ENCODE data around the gene PLA2G4A.

Gene PLA2G4A

DNA sequence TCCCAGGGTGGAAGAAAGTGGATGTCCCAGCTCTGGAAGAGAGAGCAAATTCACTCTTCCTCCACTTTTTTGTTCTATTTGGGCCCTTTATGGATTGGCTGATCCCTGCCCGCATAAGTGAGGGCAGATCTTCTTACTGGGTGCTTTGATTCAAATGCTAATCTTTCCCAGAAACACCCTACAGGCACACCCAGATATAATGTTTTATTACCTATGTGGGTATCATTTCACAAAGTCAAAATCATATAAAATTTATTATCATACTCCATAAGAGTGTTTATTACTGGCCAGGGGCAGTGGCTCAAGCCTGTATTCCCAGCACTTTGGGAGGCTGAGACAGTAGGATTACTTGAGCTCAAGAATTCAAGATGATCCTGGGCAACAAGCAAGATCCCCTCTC, 16.9 kb upstream of the PLA2G4A start:
- Histone ChIP-seq H2AFZ (ENCODE audit: low read length) (no peak overlapping the region), H3K4me2 (ENCODE audit: low read length) (no peak overlapping the region), H3K9me3 (ENCODE audit: low read length) (no peaks in the 10 kb centered on the region), H3K9ac (ENCODE audit: low read length) (no peak overlapping the region), H3K27ac (ENCODE audit: low read depth, low read length, poor library complexity, severe bottlenecking) (no peak overlapping the region), H3K36me3 (ENCODE audit: insufficient read depth, low read length) (no peaks in the 10 kb centered on the region), H3K27me3 (ENCODE audit: insufficient read depth, low read length) (no peaks in the 10 kb centered on the region), H3K4me3 (ENCODE audit: low read depth, low read length, poor library complexity, severe bottlenecking) (no peak overlapping the region), H3K4me1 (ENCODE audit: insufficient read depth, low read length, severe bottlenecking) (no peaks in the 10 kb centered on the region), H4K20me1 (ENCODE audit: insufficient read depth, low read length) (no peaks in the 10 kb centered on the region), H3F3A (ENCODE audit: insufficient read depth, low read length) (no peaks in the 10 kb centered on the region), H3K9me2 (ENCODE audit: low read depth, low read length) (no peaks in the 10 kb centered on the region), H3K79me2 (ENCODE audit: insufficient read depth, low read length) (no peaks in the 10 kb centered on the region)
- TF ChIP-seq EZH2 (IDR thresholded peaks at IDR 0.05; ENCODE audit: borderline replicate concordance, low read length) (no peak), CTCF (IDR thresholded peaks at IDR 0.05; ENCODE audit: low read length) (no peak)

DNA sequence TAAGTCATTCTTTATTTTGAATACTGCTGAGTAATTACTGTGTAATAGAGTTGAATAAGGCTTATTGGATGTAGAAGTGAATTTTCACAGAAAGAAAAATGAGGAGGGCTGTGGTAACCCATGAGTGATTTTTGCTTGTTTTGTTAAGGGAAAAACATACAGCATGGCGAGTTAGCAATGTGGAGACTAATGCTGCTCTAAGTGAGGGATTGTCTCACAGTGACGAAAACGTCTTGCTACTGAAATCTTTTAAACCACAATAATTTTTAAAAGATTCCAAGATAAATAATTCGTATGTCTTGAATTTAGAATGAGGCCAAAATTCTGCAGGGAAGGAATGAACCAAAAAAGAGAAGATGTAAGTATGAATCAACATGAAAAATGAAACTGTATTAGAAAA, 16.2 kb upstream of the PLA2G4A start:
- Histone ChIP-seq H4K20me1 (ENCODE audit: insufficient read depth, low read length) (no peaks in the 10 kb centered on the region), H3K4me3 (ENCODE audit: low read depth, low read length, poor library complexity, severe bottlenecking) (no peak overlapping the region), H3K9me3 (ENCODE audit: low read length) (no peaks in the 10 kb centered on the region), H3K27me3 (ENCODE audit: insufficient read depth, low read length) (no peaks in the 10 kb centered on the region), H3F3A (ENCODE audit: insufficient read depth, low read length) (no peaks in the 10 kb centered on the region), H2AFZ (ENCODE audit: low read length) (no peak overlapping the region), H3K27ac (ENCODE audit: low read depth, low read length, poor library complexity, severe bottlenecking) (no peak overlapping the region), H3K4me2 (ENCODE audit: low read length) (no peak overlapping the region), H3K9me2 (ENCODE audit: low read depth, low read length) (no peaks in the 10 kb centered on the region), H3K79me2 (ENCODE audit: insufficient read depth, low read length) (no peaks in the 10 kb centered on the region), H3K36me3 (ENCODE audit: insufficient read depth, low read length) (no peaks in the 10 kb centered on the region), H3K9ac (ENCODE audit: low read length) (no peak overlapping the region), H3K4me1 (ENCODE audit: insufficient read depth, low read length, severe bottlenecking) (no peaks in the 10 kb centered on the region)
- no peak for TF ChIP-seq CTCF (IDR thresholded peaks at IDR 0.05; ENCODE audit: low read length)
- TF ChIP-seq EZH2 (IDR thresholded peaks at IDR 0.05; ENCODE audit: borderline replicate concordance, low read length), result no peak

DNA sequence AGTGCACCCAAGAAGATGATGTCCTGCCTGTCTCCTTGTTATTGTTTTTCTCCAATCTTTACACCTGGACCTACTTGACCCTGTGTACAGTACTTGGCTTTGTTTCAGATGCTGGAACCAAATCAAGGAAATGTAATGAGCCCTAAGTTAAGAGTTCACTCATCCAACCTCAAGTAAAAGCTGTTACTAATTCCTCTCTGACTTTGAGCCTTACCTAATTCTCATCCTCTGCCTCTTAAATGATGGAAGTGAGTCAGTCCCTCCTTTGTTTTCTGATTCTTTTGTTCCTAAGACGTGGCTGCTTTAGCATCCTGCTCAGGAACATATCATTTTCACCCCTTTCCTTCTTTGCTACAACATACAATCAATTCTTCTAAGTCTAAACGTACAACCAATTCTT, 15.3 kb upstream of the PLA2G4A start:
- H3K4me2 ChIP-seq (ENCODE audit: low read length), result no peak overlapping the region
- no peak overlapping the region for H2AFZ ChIP-seq (ENCODE audit: low read length)
- no peaks in the 10 kb centered on the region for H3K9me2 ChIP-seq (ENCODE audit: low read depth, low read length)
- no peaks in the 10 kb centered on the region for H3K4me1 ChIP-seq (ENCODE audit: insufficient read depth, low read length, severe bottlenecking)
- H3K27me3 ChIP-seq (ENCODE audit: insufficient read depth, low read length), result no peaks in the 10 kb centered on the region
- H3K9me3 ChIP-seq (ENCODE audit: low read length), result no peaks in the 10 kb centered on the region
- H3K79me2 ChIP-seq (ENCODE audit: insufficient read depth, low read length), result no peaks in the 10 kb centered on the region
- no peaks in the 10 kb centered on the region for H4K20me1 ChIP-seq (ENCODE audit: insufficient read depth, low read length)
- no peaks in the 10 kb centered on the region for H3K36me3 ChIP-seq (ENCODE audit: insufficient read depth, low read length)
- no peak overlapping the region for H3K27ac ChIP-seq (ENCODE audit: low read depth, low read length, poor library complexity, severe bottlenecking)
- TF ChIP-seq EZH2 (IDR thresholded peaks at IDR 0.05; ENCODE audit: borderline replicate concordance, low read length) (no peak), CTCF (IDR thresholded peaks at IDR 0.05; ENCODE audit: low read length) (no peak)
- H3K4me3 ChIP-seq (ENCODE audit: low read depth, low read length, poor library complexity, severe bottlenecking), result no peak overlapping the region
- H3F3A ChIP-seq (ENCODE audit: insufficient read depth, low read length), result no peaks in the 10 kb centered on the region
- no peak overlapping the region for H3K9ac ChIP-seq (ENCODE audit: low read length)

All from OCI-LY1 (cell line).